GM12878 (cell line): ENCODE data around the gene CR1L. TPM values are rescaled to one million over a fixed set of nuclear protein-coding genes. Genes with fewer than 3 reads are reported as not detected.
A peak's percentile ranks its signal among the peaks of the same experiment; 100 is the strongest.

Source experiments
- ATAC-seq: fragments of 200-7000 bp; cut with Tn5 transposase; 3 replicates; pipeline ENCODE4 v1.9.1; 2020; ENCODE audit warnings: mild to moderate bottlenecking, moderate library complexity
- BruUV-seq: library from RNA; stranded (reverse); fragments of 400-500 nt; replicated peaks from 2 replicates; lab custom pipeline; 2021; lab: Mats Ljungman, UMichigan
- CTCF ChIA-PET: fragments of 300-600 bp; sonication (Branson Sonifier 250); formaldehyde crosslinking; extraction: SDS; loops from one replicate; lab custom pipeline; 2021; ENCODE audit warnings: inconsistent platforms; lab: Yijun Ruan, JAX
- POLR2A ChIA-PET: fragments of 350-600 bp; formaldehyde crosslinking; extraction: SDS; loops from one replicate; lab custom pipeline; 2021; ENCODE audit warnings: inconsistent platforms; lab: Charles Lee
- RAD21 ChIA-PET: fragments of 300-600 bp; sonication (Branson Sonifier 250); formaldehyde crosslinking; loops from one replicate; lab custom pipeline; 2023; ENCODE audit warnings: antibody characterized with exemption; ENCODE audit not compliant: unreplicated experiment; lab: Charles Lee
- SMC1A ChIA-PET: fragments of 300-600 bp; sonication (Branson Sonifier 250); formaldehyde crosslinking; loops from one replicate; lab custom pipeline; 2023; ENCODE audit not compliant: unreplicated experiment, uncharacterized antibody; lab: Charles Lee
- DNase-seq: peaks from one replicate; pipeline ENCODE4 v3.0.0-alpha.2; 2011; ENCODE audit warnings: low read depth, low spot score
- FAIRE-seq: peaks from 3 replicates; lab custom pipeline; 2011; peaks lifted over from hg19 to GRCh38; lab: Jason Lieb, UNC
- H2AFZ ChIP-seq: 2 replicates; pipeline ENCODE4 v1.6.0; 2011; ENCODE audit warnings: low read depth, low read length, control low read depth; ENCODE audit not compliant: control insufficient read depth
- H3K27ac ChIP-seq: 2 replicates; pipeline ENCODE4 v1.5.1; 2011; ENCODE audit warnings: control low read depth; ENCODE audit not compliant: control insufficient read depth, insufficient read depth
- H3K27me3 ChIP-seq, 2 experiments: replicated peaks in 1 of 2; 2 replicates each; pipeline versions ENCODE4 v1.6.0 to v1.6.1; 2011; ENCODE audit warnings: low read length in 1 of 2; ENCODE audit not compliant: control insufficient read depth in 2 of 2, insufficient read depth in 2 of 2
- H3K36me3 ChIP-seq, 2 experiments: 2 replicates each; pipeline ENCODE4 v1.5.1; 2011; ENCODE audit warnings: low read length in 1 of 2; ENCODE audit not compliant: control insufficient read depth in 2 of 2, insufficient read depth in 2 of 2
- H3K4me1 ChIP-seq: 2 replicates; pipeline ENCODE4 v1.6.1; 2011; ENCODE audit warnings: mild to moderate bottlenecking, low read length, moderate library complexity, mixed read lengths; ENCODE audit not compliant: control insufficient read depth, insufficient read depth
- H3K4me2 ChIP-seq: 2 replicates; pipeline ENCODE4 v1.6.0; 2011; ENCODE audit warnings: control low read depth; ENCODE audit not compliant: control insufficient read depth, insufficient read depth
- H3K4me3 ChIP-seq: fragments of 200-600 bp; sonication (generic); 2 replicates; pipeline ENCODE4 v1.5.1; 2016
- H3K79me2 ChIP-seq: 2 replicates; pipeline ENCODE4 v1.6.0; 2011; ENCODE audit warnings: low read length; ENCODE audit not compliant: control insufficient read depth, insufficient read depth
- H3K9ac ChIP-seq: 2 replicates; pipeline ENCODE4 v1.8.0; 2011; ENCODE audit warnings: low read length, control low read depth, mixed read lengths; ENCODE audit not compliant: control insufficient read depth, insufficient read depth
- H3K9me3 ChIP-seq: replicated peaks from 3 replicates; pipeline ENCODE4 v1.5.1; 2011; ENCODE audit warnings: mild to moderate bottlenecking, low read length; ENCODE audit not compliant: control insufficient read depth, insufficient read depth
- H4K20me1 ChIP-seq: 2 replicates; pipeline ENCODE4 v1.6.0; 2011; ENCODE audit not compliant: control insufficient read depth, insufficient read depth
- BRCA1 ChIP-seq: IDR thresholded peaks from 2 replicates; pipeline ENCODE4 v1.6.1; 2011; ENCODE audit warnings: low read depth, low read length, improper control_type of control experiment
- CHD4 ChIP-seq: fragments of 200-600 bp; sonication (generic); IDR thresholded peaks from 2 replicates; pipeline ENCODE4 v1.6.1; 2016; ENCODE audit warnings: mild to moderate bottlenecking
- CREB1 ChIP-seq: IDR thresholded peaks from 2 replicates; pipeline ENCODE4 v1.6.1; 2012; ENCODE audit warnings: low read depth, mild to moderate bottlenecking, inconsistent platforms
- E2F8 ChIP-seq: fragments of 450-650 bp; IDR thresholded peaks from 2 replicates; pipeline ENCODE4 v1.6.1; 2018; ENCODE audit warnings: mild to moderate bottlenecking, low read depth, moderate library complexity; ENCODE audit not compliant: partially characterized antibody
- FOXK2 ChIP-seq: fragments of 450-650 bp; IDR thresholded peaks from 2 replicates; pipeline ENCODE4 v1.6.1; 2017; ENCODE audit warnings: mild to moderate bottlenecking, moderate library complexity
- FOXM1 ChIP-seq: IDR thresholded peaks from 2 replicates; pipeline ENCODE4 v1.6.1; 2012; ENCODE audit warnings: low read depth, mild to moderate bottlenecking, inconsistent platforms, low read length, moderate library complexity
- HDAC6 ChIP-seq: fragments of 200-600 bp; sonication (generic); IDR thresholded peaks from one replicate; pipeline ENCODE4 v1.8.0; 2017; ENCODE audit warnings: antibody characterized with exemption; ENCODE audit not compliant: unreplicated experiment
- KAT2A ChIP-seq: conservative IDR thresholded peaks from 2 replicates; pipeline ENCODE4 v1.6.1; 2011; ENCODE audit warnings: low read depth, low read length; ENCODE audit not compliant: control insufficient read depth
- KDM1A ChIP-seq: fragments of 200-600 bp; sonication (generic); IDR thresholded peaks from 2 replicates; pipeline ENCODE4 v1.6.1; 2016; ENCODE audit warnings: borderline replicate concordance
- MTA3 ChIP-seq: IDR thresholded peaks from 2 replicates; pipeline ENCODE4 v1.6.1; 2012; ENCODE audit warnings: low read length, inconsistent platforms, borderline replicate concordance
- RCOR1 ChIP-seq: conservative IDR thresholded peaks from 2 replicates; pipeline ENCODE4 v1.6.1; 2012; ENCODE audit warnings: low read depth, low read length, improper control_type of control experiment
- SMARCA5 ChIP-seq: fragments of 450-650 bp; IDR thresholded peaks from 2 replicates; pipeline ENCODE4 v1.6.1; 2017; ENCODE audit warnings: mild to moderate bottlenecking
- ZNF24 ChIP-seq: fragments of 450-650 bp; IDR thresholded peaks from 2 replicates; pipeline ENCODE4 v1.6.1; 2017; ENCODE audit warnings: antibody characterized with exemption, mild to moderate bottlenecking
- WGBS: methylation state at CpG from one replicate; pipeline ENCODE4 v1.1.6; 2016; ENCODE audit warnings: low lambda C conversion rate; ENCODE audit not compliant: insufficient replicate concordance, insufficient coverage; ENCODE audit errors: missing lambda C conversion rate; 5-methylcytosine and 5-hydroxymethylcytosine counted together
- in situ Hi-C: fragments of 300-500 bp; cut with MboI; formaldehyde crosslinking; loops from 9 replicates; pipeline ENCODE4 v1.14.3; 2018; ENCODE audit warnings: mixed read lengths
- intact Hi-C: fragments of 100-400 bp; cut with micrococcal nuclease; formaldehyde crosslinking; loops from one replicate; pipeline ENCODE4 v1.14.2; 2022; ENCODE audit not compliant: unreplicated experiment
- polyA plus RNA-seq, 11 experiments: library from polyadenylated mRNA; depleted of rRNA in 4 of 11; unstranded in 6 of 11; stranded (reverse) in 5 of 11; fragments of >200 nt; fragmentation: Nextera tagmentation in 4 of 11; fragmentation: Illumina TruSeq in 1 of 11; extraction: Ambion mirVana in 4 of 11; extraction: Trizol in 1 of 11; gene quantifications; 1 replicate in 1 of 11; 2 replicates in 10 of 11; pipeline versions ENCODE4 v1.2.1 to v1.2.3, GENCODE V29; 2011 to 2016; ENCODE audit warnings: inconsistent platforms in 2 of 11, missing spikeins in 2 of 11, low read depth in 1 of 11
- total RNA-seq, 4 experiments: library from RNA; depleted of rRNA in 3 of 4; stranded (reverse); fragments of >200 nt in 3 of 4; fragmentation: Illumina TruSeq in 1 of 4; extraction: Trizol in 1 of 4; gene quantifications; 2 replicates each; pipeline versions ENCODE4 v1.2.1 to v1.2.3, GENCODE V29; 2013 to 2021

CR1L gene
- total and polyA plus RNA-seq, 10 of the 15 experiments (the other 5 are each of a cell fraction or from before 2014, with no cell fraction given): 0.11 TPM; not detected in 9

GRCh38 chr1:207753611-207754010 is 108.7 kb downstream of the CR1L start (continued):
- TF ChIP-seq HDAC6: no peak
- TF ChIP-seq BRCA1: no peak
- TF ChIP-seq CHD4: no peak
- no peak for TF ChIP-seq SMARCA5
- TF ChIP-seq FOXK2: no peak
- TF ChIP-seq FOXM1: no peak
- TF ChIP-seq KDM1A: no peak
- TF ChIP-seq CREB1: no peak

- Histone ChIP-seq H3K79me2 (peaks cover 57% of the 10 kb centered on the region), H2AFZ (no peak overlapping the region), H3K4me2 (peak overlapping the region; percentile 80), H3K27ac (no peak overlapping the region), H3K9ac (no peak overlapping the region), H3K4me1 (peaks cover 11% of the 10 kb centered on the region), H3K9me3 (no peaks in the 10 kb centered on the region), H4K20me1 (no peaks in the 10 kb centered on the region), H3K36me3 (peaks cover 0 to 3% of the 10 kb centered on the region in 2 experiments; a peak in 1 of 4 replicates), H3K27me3 (no peaks in the 10 kb centered on the region), H3K4me3 (peak overlapping the region; percentile 84; the same call in 1 of the 2 replicates)
- ChIA-PET POLR2A (no interaction called here), CTCF (interaction anchor here (4.2 kb wide), 1 partner anchor 43 kb away, joined by 29 read pairs; no protein-coding TSS in a partner anchor), SMC1A (interaction anchor here (0.9 to 3.2 kb wide), 2 partner anchors 43 to 134 kb away, joined by 3 to 22 read pairs; no protein-coding TSS in a partner anchor), RAD21 (interaction anchor here (1.0 to 2.1 kb wide), 2 partner anchors 19 to 43 kb away, joined by 3 to 9 read pairs; no protein-coding TSS in a partner anchor)
- ATAC-seq (no peak), FAIRE-seq (no peak), DNase-seq (no peak)
- intact Hi-C loops: no loop called here
- in situ Hi-C loops: no loop called here
- TF ChIP-seq MTA3 (no peak), KAT2A (no peak), RCOR1 (no peak), KDM1A (no peak), ZNF24 (no peak), E2F8 (no peak)
- 100% methylated on average over 4 of the region's 4 CpGs for WGBS
- BruUV-seq: no TSS peak
Measured at GRCh38 chr1:207754011-207754410, 109.1 kb downstream of the CR1L start.
